Head of caudate nucleus (tissue), 42 donors: ENCODE measurements around the gene B4GALNT2.
"Not testable (repeated sequence)": the region's sequence is repeated elsewhere in the genome, so short reads cannot be mapped to it uniquely, and the experiment has no call there.

ENCODE experiments used
- DNase-seq, 42 donors: peaks; one replicate each; pipeline versions ENCODE4 v3.0.0 to v3.0.0-alpha.2; 2020 to 2021; ENCODE audit warnings: mixed read lengths in 7 of 42
- intact Hi-C: fragments of 100-400 bp; cut with DNase I; formaldehyde crosslinking; loops from one replicate; pipeline ENCODE4 v1.15.0; 2022

The B4GALNT2 gene

DNA sequence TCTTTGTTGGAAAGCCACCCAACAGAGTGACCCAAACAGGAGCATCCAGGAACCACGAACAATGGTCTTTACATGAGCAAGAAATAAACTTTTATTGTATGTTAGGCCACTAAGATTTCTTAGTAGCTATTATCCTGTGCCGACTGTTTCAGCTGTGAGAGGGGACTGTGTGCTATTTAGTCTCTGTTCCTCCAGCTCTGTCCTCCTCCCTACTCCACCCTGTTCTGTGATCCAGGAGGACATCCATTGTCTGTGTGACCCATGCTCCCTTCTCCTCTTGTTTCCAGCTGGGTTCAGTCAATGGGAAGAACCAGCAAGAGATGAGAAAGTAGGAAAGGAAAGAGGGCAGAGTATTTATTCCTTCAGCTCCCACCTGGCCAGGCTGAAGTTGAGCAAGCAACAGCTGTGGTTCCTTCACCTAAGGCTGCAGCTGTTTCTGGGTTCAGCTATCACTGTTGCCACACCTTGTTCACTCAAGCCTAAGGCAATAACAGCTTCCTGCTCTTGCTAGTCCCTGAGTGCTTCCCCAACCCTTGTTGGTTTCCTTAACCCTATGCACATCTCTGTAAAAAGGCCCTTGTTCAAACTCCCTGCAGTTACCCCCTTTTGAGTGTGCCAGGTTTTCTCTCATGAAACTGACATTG lies 14.9 kb upstream of the B4GALNT2 start:
- no peak for DNase-seq
- intact Hi-C loops, result no loop called here

DNA sequence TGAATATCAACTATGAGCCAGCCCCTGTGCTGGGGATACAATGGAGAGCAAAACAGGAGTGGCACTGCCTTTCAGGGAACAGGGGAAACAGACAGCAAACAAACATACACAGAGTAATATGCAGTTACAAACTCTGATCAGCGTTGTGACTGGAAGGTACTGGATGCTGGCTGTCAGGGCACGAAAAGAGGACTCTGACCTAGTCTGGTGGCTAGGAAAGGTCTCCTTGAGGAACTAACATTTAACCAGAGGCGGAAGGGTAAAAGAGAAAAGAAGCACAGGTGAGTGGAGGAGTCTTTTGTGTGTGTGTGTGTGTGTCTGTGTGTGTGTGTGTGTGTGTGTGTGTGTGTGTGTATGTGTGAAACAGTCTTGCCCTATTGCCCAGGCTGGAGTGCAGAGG lies 12.4 kb upstream of the B4GALNT2 start:
- no peak for DNase-seq
- intact Hi-C loops, result no loop called here

DNA sequence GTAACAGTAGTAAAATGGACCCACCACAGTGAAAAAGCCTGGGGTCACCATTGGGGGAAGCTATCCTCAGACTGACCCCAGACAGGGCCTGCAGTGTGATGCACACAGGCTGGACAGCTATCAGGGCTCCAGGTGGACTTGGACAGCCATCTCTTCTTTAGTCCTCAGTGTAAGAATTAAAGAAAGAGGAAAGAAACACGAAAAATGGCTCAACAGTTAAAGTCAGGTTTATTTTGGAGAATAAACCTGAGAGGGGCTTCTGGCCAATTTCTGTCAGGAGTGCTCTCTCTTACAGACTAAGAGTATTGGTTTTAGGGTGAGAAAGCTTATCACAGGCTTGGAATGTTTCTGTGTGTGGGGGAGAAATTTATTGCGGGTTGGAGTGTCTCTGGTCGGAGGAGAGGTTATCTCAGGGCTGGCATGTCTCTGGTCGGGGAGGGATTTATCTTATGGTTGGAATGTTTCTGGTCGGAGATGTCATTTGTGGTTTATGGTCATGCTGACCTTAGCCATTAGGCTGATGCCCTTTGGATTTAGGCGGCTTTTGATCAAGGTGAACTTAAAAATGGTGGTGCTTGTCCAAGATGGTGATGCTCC lies 10.8 kb upstream of the B4GALNT2 start:
- intact Hi-C loops, result no loop called here

DNA sequence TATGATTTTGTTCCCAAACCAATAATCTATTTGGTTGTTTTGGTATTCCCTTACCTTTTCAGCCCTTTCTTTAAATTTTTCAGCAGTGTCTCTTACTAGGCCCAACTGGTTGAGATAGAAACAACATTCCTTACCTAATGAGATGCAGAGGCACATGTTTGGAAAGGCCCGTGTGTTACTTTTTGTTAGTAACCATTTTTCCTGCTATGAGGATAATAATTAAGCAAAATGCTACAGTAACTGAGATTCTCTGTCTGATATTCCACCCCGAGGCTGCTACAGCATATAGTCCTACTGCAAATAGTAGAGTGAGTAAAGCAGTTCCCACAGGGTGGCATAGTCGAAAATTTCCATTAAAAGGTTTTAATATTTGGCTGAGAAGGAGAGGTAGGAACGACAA lies 10.0 kb upstream of the B4GALNT2 start:
- no peak for DNase-seq
- intact Hi-C loops, result no loop called here

More for the DNA sequence above, 10.8 kb upstream of the B4GALNT2 start:
- no peak for DNase-seq

DNA sequence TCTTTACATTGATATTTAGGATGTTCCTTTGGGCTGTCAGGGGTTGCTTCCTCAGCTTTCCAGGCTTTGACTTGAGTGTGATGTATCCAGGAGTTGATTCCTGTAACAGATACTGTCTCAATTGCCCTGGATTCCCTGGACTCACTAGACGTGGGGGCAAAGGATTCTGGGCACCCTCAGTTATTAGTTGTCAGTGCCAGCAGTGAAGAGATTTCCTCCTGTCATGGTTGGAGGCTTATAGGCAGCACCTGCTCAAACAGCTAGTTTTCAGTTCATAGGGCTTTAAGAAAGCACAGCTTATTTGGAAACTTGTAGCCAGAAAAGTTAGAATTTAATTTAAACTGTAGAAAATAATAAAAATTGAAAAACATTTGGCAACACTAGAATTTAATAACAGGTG lies 9.5 kb upstream of the B4GALNT2 start:
- no peak for DNase-seq
- intact Hi-C loops, result no loop called here

DNA sequence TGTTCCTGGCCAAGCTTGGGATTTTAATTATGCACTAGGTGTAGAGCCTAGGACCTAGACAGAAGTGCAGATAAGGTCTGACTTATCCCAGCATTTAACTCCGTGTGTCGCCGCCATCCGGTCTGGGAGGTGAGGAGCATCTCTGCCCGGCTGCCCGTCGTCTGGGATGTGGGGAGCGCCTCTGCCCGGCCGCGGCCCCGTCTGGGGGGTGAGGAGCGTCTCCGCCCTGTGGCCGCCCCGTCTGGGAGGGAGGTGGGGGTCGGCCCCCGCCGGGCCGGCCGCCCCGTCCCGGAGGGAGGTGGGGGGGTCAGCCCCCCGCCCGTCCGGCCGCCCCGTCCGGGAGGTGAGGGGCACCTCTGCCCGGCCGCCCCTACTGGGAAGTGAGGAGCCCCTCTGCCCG lies 7.1 kb upstream of the B4GALNT2 start:
- no peak for DNase-seq
- intact Hi-C loops, result no loop called here

DNA sequence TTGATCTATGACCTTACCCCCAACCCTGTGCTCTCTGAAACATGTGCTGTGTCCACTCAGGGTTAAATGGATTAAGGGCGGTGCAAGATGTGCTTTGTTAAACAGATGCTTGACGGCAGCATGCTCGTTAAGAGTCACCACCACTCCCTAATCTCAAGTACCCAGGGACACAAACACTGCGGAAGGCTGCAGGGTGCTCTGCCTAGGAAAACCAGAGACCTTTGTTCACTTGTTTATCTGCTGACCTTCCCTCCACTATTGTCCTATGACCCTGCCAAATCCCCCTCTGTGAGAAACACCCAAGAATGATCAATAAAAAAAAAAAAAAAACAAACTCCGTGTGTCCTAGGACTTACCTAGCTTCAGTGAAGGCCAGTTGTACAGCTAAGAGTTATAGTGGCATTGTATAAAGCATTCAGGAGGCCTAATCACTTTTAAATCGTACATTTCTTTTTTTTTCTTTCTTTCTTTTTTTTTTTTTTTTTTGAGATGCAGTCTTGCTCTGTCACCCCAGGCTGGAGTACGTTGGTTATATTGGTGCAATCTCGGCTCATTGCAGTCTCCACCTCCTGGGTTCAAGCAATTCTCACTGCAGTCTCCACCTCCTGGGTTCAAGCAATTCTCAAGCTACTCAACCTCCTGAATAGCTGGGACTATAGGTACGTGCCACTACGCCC lies 6.2 kb upstream of the B4GALNT2 start:
- DNase-seq, intact Hi-C loops: not testable (repeated sequence)

DNA sequence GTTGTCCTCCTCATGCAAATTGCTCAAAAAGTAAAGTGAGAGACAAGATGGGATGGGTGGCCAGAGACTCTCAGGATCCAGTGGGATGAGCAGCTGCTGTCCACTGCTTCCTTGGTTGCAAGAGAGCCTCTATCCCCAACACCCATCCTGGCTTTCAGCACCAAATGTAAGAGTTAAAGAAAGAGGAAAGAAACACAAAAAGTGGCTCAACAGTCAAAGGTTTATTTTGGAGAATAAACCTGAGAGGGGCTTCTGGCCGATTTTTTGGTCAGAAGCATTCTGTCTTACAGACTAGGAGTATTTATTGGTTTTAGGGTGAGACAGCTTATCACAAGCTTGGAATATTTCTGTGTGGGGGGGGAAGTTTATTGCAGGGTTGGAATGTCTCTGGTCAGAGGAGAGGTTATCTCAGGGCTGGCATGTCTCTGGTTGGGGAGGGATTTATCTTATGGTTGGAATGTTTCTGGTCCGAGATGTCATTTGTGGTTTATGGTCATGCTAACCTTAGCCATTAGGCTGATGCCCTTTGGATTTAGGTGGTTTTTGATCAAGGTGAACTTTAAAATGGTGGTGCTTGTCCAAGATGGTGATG lies 3.1 kb upstream of the B4GALNT2 start:
- DNase-seq, intact Hi-C loops: not testable (repeated sequence)

DNA sequence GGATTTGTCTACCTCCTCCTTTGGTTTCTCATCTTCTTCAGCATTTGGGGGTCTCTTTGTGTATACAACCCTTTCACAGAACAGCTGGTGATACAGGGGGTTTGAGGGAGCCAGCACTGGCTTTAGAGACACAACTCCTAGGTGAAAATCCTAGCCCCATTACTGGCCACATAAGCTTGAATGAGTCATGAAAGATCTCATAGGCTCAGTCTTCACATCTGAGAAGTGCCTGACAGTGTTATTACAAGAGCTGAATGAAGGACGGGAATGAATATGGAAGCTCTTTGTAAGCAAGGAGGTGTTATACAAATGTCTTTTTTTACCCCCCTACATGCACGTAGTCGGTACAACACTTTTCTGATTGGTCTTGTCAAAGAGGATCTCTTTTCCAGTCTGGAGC lies 1.7 kb upstream of the B4GALNT2 start:
- intact Hi-C loops, result no loop called here
- no peak for DNase-seq

DNA sequence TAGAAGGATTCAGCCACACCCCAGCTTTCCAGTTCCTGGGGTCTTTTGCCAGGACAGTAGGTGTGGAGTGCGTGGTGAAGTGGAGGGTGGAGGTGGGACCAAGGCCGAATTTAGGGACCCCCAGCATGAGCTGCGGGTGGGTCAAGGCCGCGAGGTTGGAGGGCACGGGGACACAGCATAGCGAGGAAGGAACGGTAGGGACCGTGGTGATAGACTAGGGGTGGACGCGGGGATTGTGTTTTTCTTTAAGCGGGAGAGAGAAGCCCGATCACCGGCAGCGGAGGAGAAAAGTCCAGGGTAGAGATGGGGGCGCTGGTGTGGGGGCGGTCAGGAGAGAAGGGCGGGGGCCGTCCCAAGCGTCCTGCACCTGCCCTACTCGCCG lies 261 bp upstream of the B4GALNT2 start:
- intact Hi-C loops, result no loop called here
- DNase-seq, result no peak

DNA sequence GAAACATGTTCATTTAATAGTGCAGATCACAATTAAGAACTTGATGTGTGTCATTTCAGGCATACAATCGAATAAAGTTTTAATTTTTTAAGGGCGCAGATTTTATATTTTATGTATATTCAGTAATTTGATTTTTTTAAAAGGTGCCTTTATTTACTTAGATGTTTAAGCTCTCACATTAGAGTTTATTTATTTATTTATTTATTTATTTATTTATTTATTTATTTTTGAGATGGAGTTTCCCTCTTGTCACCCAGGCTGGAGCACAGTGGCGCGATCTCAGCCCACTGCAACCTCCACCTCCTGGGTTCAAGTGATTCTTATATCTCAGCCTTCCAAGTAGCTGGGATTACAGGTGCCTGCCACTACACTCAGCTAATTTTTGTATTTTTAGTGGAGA lies 3.8 kb downstream of the B4GALNT2 start:
- no peak for DNase-seq
- intact Hi-C loops, result no loop called here

DNA sequence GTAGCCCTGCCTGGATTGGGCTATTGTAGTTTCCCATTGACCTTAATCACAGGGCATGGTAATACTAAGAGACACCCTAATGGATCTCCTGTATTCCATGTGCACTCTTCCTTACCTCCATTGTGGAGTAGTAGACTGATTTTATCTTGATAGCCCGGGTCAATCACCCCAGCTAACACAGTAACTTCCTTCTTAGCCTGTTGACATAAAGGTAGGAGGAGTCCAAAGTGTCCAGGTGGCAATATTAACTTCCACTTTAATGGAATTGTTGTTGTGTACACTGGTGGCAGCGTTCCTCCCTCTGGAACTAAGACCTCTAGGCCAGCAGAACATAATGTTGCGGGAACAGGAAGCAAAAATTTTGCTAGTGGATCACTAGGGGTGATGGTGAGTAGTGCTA lies 13.1 kb downstream of the B4GALNT2 start:
- DNase-seq, intact Hi-C loops: not testable (repeated sequence)

DNA sequence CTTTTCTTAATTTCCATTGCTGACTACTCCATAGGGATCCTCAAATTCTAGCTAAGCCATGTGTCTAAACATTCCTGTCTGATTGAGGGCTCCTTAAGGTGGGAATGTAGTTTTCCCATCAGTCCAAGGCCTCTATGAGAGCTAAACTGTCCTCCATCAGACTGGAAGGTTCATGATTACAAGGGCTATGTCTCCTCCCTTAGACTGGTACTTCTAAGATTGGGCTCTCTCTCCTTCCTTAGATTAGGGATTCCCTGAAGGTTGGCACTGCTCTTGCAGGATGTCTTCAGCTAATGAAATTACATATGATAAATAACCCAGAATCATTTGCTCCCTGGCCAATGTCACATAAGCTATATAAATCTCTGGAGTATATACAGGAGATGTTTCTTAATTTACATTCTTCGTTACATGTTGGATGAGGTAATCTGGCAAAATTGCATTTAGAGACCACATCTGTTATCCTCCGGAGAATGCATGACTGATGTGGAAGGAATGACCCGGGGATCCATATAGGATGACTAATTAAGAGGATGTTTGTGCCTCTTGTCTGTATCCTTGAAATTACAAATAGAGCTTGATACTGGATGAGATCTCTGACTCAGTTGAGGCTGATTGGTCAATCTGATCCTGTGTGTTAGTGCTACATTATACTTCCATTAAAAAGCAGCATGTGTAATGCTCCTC lies 14.2 kb downstream of the B4GALNT2 start:
- intact Hi-C loops, result no loop called here
- no peak for DNase-seq

DNA sequence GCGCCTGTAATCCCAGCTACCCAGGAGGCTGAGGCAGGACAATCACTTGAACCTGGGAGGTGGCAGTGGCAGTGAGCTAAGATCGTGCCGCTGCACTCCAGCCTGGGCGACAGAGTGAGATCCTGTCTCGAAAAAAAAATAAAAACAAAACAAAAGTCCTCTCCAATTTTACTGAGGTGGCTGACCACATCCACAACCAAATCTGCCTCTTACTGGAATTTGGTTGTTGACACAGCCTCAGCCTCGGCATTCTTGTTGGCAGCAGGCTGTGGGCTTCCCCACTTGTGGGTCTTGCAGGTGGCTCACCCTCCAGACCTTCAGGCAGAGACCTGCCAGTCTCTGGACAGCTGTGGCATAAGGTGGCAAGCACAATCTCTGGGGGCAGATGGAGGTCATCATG lies 15.6 kb downstream of the B4GALNT2 start:
- intact Hi-C loops, result no loop called here
- DNase-seq, result no peak

DNA sequence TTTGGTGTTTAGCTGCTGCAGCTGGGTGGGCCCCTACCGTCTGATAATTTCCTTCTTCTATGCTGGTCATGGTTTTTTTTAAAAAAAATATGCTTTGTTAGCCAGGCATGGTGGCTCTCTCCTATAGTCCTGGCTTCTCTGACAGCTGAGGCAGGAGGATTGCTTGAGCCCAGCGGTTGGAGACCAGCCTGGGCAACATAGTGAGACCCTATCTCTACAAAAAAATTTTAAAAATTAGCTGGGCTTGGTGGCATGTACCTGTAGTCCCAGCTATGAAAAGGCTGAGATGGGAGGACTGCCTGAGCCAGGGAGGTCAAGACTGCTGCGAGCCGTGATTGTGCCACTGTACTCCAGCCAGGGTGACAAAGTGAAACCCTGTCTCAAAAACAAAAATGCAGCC lies 19.4 kb downstream of the B4GALNT2 start:
- intact Hi-C loops, result no loop called here
- DNase-seq, result no peak

DNA sequence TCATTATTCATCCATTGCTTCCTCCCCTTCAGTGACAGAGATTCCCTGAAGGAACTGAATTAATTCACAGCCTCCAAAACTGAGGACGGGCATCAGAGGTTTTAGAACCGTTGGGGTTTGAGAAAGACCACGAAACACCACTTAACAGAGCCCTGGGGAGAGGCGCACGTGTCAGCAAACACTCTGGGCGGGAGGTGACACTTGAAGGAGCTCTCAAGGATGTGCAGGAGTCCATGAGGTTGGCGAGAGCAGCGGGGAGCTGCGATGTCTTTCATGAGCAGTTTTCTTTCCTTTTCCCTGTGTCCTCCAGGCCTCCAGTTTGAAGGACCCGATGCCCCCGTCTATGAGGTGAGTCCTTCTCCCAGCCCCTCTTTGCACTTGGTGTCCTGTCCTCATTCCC lies 23.7 kb downstream of the B4GALNT2 start:
- no peak for DNase-seq
- intact Hi-C loops, result no loop called here

DNA sequence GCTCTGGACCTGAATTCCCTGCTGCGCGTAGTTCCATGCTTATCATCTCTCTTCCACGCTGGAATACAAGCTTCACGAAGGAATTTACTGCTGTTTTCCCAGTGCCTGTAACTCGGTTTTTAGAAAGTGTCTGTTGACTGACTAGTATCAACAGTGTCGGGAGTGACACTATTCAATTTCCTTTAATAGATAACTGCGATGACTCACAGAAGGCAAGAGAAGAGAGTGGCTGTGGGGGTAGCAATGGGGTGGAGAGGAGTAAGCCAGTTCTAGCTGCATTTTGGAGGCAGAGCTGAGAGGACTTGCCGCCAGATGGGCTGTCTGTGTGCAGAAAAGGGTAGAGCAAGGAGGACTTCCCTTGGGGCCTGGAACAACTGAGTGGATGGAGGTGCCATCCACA lies 25.2 kb downstream of the B4GALNT2 start:
- intact Hi-C loops, result no loop called here
- peak in 27 of 42 donors; percentile 4 to 75 (median 28) for DNase-seq

DNA sequence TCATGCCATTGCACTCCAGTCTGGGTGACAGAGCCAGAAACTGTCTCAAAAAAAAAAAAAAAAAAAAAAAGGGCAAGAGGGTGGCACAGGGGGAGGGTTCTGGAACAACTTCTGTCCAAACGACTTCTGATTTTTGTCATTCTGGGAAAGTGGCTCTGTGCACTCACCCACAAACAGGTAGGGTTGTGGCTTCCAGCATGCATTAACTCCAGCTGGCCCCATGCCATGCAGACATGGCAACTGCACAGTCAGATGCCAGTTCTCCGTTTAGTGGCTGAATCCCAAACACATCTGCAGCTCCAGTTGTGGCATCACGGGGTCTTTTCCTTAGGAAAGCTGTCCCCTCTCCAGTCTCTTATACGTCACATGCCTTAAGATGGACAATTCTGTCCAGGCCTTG lies 30.3 kb downstream of the B4GALNT2 start:
- no peak for DNase-seq
- intact Hi-C loops, result no loop called here

DNA sequence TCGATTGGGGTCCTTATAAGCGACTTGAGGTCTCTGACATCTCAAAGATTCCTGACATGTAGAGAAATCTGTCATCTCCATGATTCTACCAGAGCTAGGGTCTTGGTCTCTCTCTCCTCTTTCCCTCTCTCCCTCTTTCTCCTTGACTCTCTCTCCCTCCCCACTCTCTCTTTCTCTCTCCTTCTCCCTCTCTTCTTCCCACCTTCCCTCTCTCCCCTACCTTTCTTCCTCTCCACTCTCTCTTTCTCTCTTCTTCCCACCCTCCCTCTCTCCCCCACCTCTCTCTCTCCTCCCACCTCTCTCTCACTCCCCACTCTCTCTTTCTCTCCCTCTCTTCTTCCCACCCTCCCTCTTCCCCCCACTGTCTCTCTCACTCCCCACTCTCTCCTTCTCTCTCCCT lies 32.6 kb downstream of the B4GALNT2 start:
- intact Hi-C loops, result no loop called here
- DNase-seq, result no peak

DNA sequence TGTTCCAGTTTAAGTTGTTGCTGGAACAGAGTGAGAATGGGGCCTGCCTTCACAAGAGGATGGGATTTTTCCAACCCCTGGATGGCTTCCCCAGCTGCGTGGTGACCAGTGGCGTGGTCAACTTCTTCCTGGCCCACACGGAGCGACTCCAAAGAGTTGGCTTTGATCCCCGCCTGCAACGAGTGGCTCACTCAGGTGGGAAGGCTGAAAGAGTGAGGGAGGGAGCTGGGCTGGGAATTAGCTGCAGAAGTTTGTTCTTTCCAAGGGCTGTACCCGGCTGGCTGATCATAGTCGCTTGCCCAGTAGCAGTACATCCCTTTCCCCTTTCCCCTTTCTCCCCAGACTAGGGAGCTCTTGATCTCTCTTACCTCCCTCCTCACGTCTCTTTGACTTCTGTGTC lies 36.1 kb downstream of the B4GALNT2 start:
- no peak for DNase-seq
- intact Hi-C loops, result no loop called here
